ELR (cell line): ENCODE data around the gene OGT.
A peak's percentile ranks its signal among the peaks of the same experiment; 100 is the strongest.
"Not testable (repeated sequence)": the region's sequence is repeated elsewhere in the genome, so short reads cannot be mapped to it uniquely, and the experiment has no call there.

Source experiments
- DNase-seq: peaks from one replicate; pipeline ENCODE4 v3.0.0-alpha.2; 2015; ENCODE audit warnings: low read depth

Gene OGT

DNA sequence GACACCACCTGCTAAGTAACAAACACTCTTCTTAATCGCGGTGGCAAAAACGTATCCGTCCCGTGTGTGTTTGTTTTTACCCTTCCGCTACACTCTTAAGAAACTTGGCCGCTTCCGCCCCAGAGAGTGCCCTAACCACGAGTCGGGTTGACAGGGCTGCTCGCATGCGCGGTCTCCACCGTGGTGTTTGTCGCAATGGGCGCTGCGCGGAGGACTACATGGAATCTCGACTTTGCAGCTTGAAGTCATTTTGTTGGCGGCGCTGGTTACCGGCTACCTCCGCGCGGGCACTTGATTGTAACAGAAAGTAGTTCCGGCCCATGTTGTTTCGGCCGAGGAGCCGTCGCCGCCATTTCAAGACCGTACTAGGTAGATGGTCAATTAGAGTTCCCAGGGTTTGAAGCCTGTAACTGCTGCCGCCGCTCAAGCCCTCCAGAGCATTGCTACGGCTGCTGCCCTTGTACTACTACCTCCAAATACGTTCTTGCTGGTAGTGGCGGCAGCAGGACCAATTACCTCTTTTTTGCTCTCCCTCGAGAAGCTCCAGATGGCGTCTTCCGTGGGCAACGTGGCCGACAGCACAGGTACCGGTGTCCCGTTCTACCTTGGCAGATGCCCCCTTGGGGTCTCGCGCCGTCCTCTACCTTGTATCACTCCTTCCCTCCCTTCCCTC is at the start of gene OGT:
Gene OGT, plus strand, starts transcription at position 352 of the 673 bp plus-strand sequence. Its CDS starts 196 bp downstream, at position 548.
- peak; percentile 97 for DNase-seq

GRCh38 chrX:71487814-71488213 is 45.1 kb upstream of the OGT start:
- no peak for DNase-seq

- no peak for DNase-seq
Measured at GRCh38 chrX:71489540-71489939, 43.4 kb upstream of the OGT start.

DNA sequence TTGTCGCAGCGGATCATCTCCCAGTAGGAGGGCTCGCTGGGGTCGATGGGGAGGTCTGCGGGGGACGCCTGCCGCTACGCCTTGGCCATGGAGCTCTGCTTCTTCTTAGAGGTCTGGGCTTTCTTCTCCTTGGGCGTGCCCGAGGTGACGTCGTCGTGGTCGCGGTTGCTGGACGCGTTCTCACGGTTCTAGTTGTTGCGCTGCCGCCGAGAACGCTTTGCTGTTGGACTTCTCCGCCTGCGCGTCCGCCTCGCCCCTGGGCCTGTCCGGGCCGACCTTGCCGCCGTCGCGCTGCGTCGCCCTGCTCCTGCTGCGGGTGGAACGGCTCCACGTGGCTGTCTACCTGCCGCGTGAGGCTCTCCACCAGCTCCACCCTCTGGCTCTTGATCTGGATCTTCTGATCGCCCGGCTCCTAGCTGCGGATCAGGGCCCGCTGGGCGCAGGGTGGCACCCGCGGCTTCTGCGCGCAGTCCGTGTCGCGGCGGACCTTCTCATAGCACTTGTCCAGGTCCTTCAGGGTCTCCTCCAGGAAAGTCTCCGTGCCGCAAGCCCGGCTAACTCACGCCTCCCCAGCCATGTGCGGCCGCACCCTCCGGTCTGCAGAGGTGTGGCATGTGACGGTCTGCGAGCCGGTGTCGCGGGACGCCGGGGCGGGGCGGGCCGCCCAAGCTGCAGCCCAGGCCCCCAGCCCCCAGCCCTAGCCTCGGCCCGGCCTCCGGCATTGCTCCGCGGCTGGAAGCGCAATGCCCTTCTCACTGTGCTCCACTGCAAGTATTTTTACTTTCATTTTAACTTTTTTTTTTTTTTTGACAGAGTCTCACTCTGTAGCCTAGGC is 40.5 kb upstream of the OGT start:
- DNase-seq, result peak; percentile 24

GRCh38 chrX:71493111-71493613 is 39.7 kb upstream of the OGT start:
- no peak for DNase-seq

DNA sequence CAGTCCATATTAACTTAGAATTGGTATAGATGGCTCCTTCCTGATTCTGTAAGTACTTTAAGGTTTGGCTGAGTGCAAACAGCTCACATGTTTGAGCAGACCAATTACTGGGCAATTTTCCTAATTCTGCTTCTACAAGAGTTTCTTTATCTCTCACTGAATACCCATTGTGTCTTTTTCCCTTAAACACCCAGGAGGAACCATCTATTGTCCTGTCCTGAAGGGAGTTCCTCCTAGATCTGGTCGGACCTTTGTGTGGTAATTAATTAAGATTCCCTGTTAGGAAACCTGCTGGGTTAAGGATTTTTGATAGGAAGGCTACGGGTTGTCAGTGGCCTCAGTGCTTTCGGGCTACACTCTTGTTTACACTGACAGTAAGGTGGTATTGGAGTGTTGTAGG is 36.9 kb upstream of the OGT start:
- DNase-seq, result not testable (repeated sequence)

GRCh38 chrX:71496476-71496875 is 36.4 kb upstream of the OGT start:
- no peak for DNase-seq

- DNase-seq, result not testable (repeated sequence)
Measured at GRCh38 chrX:71502080-71502479, 30.8 kb upstream of the OGT start.

GRCh38 chrX:71504346-71504745 is 28.6 kb upstream of the OGT start:
- no peak for DNase-seq

- no peak for DNase-seq
Measured at GRCh38 chrX:71509289-71509688, 23.6 kb upstream of the OGT start.

GRCh38 chrX:71510161-71510560 is 22.7 kb upstream of the OGT start:
- no peak for DNase-seq

GRCh38 chrX:71513731-71514130 is 19.2 kb upstream of the OGT start:
- not testable (repeated sequence) for DNase-seq

- no peak for DNase-seq
Measured at GRCh38 chrX:71514367-71515037, 18.4 kb upstream of the OGT start.

DNA sequence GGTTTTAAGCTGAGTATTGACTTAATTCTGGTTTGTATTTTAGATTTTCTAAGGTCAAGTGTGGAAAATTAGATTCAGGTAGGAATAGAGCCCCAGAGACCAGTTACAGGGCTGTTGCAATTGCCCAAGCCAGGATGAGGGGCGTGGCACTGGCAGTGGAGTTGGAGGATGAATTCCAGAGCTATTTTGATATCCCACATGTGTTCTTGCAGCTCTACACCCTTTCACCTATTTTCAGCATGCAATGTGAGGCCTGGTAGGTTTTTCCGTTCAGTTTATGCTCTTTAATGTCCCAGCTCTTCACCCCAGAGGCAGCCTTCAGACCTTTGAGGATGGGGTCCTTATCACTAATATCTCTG is 17.9 kb upstream of the OGT start:
- DNase-seq, result no peak

DNA sequence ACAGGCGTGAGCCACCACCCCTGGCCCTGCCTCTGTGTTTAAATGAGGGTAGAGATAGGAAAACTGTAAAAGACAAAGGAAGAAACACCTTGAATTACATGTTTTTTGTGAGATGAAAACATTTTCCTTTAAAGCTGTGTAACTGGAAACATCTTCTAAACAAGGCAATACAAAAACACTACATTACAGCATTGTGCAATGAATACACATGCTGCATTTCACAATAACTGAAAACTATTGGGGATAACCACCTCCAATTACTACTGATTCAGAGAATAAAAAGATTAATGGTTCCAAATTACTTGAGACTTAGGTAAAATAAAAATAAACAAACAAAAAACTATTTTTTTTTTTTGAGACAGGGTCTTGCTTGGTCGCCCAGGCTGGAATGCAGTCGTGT is 7.6 kb upstream of the OGT start:
- DNase-seq, result no peak

GRCh38 chrX:71532078-71532752 is 689 bp upstream of the OGT start:
- DNase-seq, result peak; percentile 79

- peak; percentile 18 for DNase-seq
Measured at GRCh38 chrX:71533516-71533850, 579 bp downstream of the OGT start.

- peak; percentile 63 for DNase-seq
Measured at GRCh38 chrX:71533851-71534561, 1.1 kb downstream of the OGT start.

DNA sequence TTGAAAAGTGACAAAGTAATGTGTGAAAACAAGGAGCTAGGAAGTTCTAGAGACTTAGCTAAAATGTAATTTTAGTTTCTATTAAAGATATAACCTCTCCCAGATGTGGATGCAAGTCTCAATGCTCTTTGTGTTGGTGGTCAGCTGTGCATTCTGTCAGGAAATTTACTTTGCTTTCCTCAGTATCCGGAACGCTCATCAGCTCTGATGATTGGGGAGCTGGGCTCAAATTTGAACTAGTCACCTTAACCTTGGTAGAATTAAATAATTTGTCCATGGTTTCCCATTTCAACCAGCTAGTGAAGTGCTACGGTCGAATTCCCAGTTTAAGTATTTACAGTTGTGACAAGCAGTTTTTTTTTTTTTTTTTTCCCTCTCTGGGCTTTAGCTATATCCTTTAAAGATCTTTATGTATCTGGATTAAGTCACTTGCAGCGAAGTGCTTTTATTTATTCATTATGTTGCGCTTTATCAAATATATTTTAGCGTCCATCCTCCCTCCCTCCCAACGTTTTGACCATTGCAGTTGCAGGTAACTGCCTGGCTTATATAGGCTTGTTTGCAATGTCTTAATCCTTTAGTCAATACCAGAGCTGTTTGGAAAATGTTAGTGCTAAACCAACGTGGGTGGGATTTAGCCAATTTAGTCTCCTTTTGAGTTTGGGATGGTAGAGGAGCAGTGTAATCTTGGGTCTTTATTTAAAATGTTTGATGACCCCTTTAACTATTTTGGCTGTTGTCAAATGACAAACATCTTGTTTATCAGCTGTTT is 2.1 kb downstream of the OGT start:
- peak; percentile 23 for DNase-seq

GRCh38 chrX:71536285-71536684 is 3.4 kb downstream of the OGT start:
- DNase-seq, result no peak

- DNase-seq, result no peak
Measured at GRCh38 chrX:71537743-71538142, 4.8 kb downstream of the OGT start.
